Skeletal muscle satellite cell (primary cell): ENCODE results near the gene PRSS27. TPM values are rescaled to one million over a fixed set of nuclear protein-coding genes. Genes with fewer than 3 reads are reported as not detected.

Experiments used
- H3K27me3 ChIP-seq: 2 replicates; pipeline ENCODE4 v1.7.0; 2013; ENCODE audit warnings: low read length; ENCODE audit not compliant: control insufficient read depth, insufficient read depth
- H3K36me3 ChIP-seq: 2 replicates; pipeline ENCODE4 v1.7.0; 2013; ENCODE audit warnings: mild to moderate bottlenecking, control low read depth, low read length; ENCODE audit not compliant: insufficient read depth
- H3K4me1 ChIP-seq: 2 replicates; pipeline ENCODE4 v1.7.0; 2013; ENCODE audit warnings: low read length; ENCODE audit not compliant: control insufficient read depth, insufficient read depth
- H3K4me2 ChIP-seq: 2 replicates; pipeline ENCODE4 v1.7.0; 2013; ENCODE audit warnings: mild to moderate bottlenecking, low read length
- H3K4me3 ChIP-seq: 2 replicates; pipeline ENCODE4 v1.7.0; 2013; ENCODE audit warnings: low read length
- H3K9ac ChIP-seq: 2 replicates; pipeline ENCODE4 v1.7.0; 2013; ENCODE audit warnings: mild to moderate bottlenecking, low read depth, low read length, moderate library complexity
- H3K9me3 ChIP-seq: replicated peaks from 2 replicates; pipeline ENCODE4 v1.7.0; 2013; ENCODE audit warnings: mild to moderate bottlenecking, control low read depth, low read length
- total RNA-seq: library from RNA; depleted of rRNA; stranded (reverse); fragments of >200 nt; gene quantifications from 2 replicates; pipeline ENCODE4 v1.2.3, GENCODE V29; 2012; rRNA removed

The PRSS27 gene
- 0.44 and 0.51 TPM in 2 replicates for total RNA-seq

DNA sequence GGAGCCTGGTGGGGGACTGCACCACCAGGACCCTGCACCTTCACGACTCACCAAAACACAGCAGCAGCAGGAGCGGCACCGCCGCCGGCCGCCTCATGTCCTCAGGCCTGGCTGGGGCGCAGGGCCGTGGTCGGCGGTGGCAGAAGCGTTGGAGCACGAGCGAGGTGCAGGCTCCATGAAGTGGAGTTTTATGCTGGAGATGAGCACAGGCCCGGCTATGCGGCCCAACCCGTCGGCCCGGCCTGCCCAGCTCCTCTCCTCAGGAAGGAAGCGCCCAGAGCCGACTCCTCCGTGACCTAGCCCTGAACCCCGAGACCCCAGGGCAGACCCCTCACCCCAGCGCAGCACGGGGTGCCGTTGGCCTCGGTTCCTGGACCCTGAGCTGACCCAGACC lies at the start of gene PRSS27:
TSS of gene PRSS27 (minus strand) at position 161 of the 394 bp plus-strand sequence. CDS start at position 97, 64 bp downstream.
- Histone ChIP-seq H3K4me3 (peak within 1 kb of the TSS; percentile 80), H3K27me3 (peaks cover 10% of the 10 kb centered on the region), H3K36me3 (no peaks in the 10 kb centered on the region), H3K9ac (peak within 1 kb of the TSS; percentile 91), H3K9me3 (no peaks in the 10 kb centered on the region), H3K4me1 (peaks cover 12% of the 10 kb centered on the region), H3K4me2 (peak within 1 kb of the TSS; percentile 89)

DNA sequence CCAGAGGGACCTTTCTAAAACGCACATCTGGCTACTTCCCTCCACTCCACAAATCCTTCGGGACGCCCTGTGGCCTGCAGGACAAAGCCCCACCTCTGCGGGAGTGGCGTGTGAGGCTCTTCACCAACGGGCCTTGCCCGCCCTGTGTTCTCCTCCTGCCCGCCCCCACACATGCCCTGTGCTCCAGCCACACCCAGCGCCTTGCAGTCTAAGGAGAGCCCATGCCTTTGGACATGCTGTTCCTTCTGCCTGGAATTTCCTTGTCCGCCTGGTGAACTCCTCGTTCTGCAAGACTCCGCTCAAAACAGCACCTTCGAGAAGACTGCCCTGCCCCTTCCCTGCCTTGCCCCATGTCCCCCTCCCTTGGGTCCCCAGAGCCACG lies 49.6 kb upstream of the PRSS27 start:
- Histone ChIP-seq H3K4me1 (peaks cover 67% of the 10 kb centered on the region), H3K36me3 (peaks cover 98% of the 10 kb centered on the region), H3K9me3 (no peaks in the 10 kb centered on the region), H3K4me3 (no peak overlapping the region), H3K27me3 (no peaks in the 10 kb centered on the region), H3K9ac (no peak overlapping the region), H3K4me2 (peak overlapping the region; percentile 5)

DNA sequence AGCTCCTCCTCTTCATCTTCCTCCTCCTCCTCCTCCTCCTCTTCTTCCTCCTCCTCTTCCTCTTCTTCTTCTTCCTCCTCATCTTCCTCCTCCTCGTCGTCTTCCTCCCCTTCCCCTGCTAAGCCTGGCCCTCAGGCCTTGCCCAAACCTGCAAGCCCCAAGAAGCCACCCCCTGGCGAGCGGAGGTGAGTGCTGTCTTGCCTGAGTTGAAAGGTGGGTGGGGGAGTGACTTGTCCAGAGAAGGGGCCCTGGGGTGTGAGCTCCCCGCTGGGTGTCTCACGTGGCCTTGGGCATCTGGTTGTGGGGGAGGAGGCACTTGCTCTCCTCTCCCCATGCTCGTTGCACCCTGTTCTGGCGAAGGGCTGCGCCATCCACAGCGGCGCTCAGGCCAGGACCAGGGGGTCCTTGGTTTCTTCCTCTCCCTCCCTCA lies 49.1 kb upstream of the PRSS27 start:
- H3K9ac ChIP-seq, result peak overlapping the region; percentile 2
- H3K4me3 ChIP-seq, result no peak overlapping the region
- H3K27me3 ChIP-seq, result no peaks in the 10 kb centered on the region

DNA sequence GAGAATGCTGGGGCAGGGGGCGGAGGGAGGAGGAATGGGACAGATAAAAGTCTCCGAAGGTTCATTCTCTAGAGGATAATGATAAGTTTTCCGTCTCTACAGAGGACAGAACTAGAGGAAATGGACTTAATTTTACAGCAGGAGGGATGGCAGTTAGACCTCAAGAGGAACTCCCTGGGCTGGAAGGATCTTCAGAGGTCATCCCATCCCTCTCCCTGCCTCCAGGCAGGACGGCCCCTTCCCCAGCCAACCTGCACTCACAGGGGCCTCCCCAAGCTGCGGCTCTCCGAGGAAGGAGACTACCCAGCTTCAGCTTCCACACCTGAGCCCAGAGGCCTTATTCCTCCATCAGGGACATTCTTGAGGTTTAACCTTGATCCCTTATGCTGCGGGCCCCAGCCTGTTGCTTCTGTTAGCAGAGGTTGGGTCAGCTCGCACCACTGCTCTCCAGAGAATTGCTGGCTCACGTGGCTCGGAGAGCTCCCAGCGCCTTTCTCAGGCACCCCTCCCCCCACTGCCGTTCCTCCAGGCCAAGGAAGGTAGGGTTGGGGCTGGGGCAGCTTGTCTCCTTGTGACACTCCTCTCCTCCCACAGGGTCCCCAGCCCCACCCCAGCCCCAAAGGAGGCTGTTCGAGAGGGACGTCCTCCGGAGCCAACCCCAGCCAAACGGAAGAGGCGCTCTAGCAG lies 48.5 kb upstream of the PRSS27 start:
- H3K36me3 ChIP-seq, result peaks cover 98% of the 10 kb centered on the region
- H3K4me1 ChIP-seq, result peaks cover 57% of the 10 kb centered on the region
- no peaks in the 10 kb centered on the region for H3K27me3 ChIP-seq
- H3K4me2 ChIP-seq, result no peak overlapping the region
- H3K9me3 ChIP-seq, result no peaks in the 10 kb centered on the region
- H3K4me3 ChIP-seq, result no peak overlapping the region
- no peak overlapping the region for H3K9ac ChIP-seq

More for the DNA sequence above, 49.1 kb upstream of the PRSS27 start:
- Histone ChIP-seq H3K4me1 (peaks cover 62% of the 10 kb centered on the region), H3K4me2 (peak overlapping the region; percentile 5), H3K9me3 (no peaks in the 10 kb centered on the region), H3K36me3 (peaks cover 98% of the 10 kb centered on the region)

DNA sequence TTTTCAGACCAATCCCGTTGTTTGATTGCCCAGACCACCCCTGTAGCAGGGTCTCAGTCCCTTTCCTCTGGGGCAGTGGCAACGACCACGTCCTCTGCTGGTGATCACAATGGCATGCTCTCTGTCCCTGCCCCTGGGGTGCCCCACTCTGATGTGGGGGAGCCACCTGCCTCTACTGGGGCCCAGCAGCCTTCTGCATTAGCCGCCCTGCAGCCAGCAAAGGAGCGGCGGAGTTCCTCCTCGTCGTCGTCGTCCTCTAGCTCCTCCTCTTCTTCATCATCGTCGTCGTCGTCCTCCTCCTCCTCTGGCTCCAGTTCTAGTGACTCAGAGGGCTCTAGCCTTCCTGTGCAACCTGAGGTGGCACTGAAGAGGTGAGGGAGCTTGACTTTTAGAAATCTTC lies 47.9 kb upstream of the PRSS27 start:
- peak overlapping the region; percentile 17 for H3K4me2 ChIP-seq
- H3K9me3 ChIP-seq, result no peaks in the 10 kb centered on the region
- no peak overlapping the region for H3K9ac ChIP-seq
- H3K4me3 ChIP-seq, result no peak overlapping the region
- H3K36me3 ChIP-seq, result peaks cover 98% of the 10 kb centered on the region
- peaks cover 51% of the 10 kb centered on the region for H3K4me1 ChIP-seq
- no peaks in the 10 kb centered on the region for H3K27me3 ChIP-seq

DNA sequence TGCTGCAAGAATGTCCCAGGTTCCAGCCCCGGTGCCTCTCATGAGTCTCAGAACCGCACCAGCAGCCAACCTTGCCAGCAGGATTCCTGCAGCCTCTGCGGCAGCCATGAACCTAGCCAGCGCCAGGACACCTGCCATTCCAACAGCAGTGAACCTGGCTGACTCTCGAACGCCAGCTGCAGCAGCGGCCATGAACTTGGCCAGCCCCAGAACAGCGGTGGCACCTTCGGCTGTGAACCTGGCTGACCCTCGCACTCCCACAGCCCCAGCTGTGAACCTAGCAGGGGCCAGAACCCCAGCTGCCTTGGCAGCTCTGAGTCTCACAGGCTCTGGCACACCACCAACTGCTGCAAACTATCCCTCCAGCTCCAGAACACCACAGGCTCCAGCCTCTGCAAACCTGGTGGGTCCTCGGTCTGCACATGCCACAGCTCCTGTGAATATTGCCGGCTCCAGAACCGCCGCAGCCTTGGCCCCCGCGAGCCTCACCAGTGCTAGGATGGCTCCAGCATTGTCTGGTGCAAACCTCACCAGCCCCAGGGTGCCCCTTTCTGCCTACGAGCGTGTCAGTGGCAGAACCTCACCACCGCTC lies 47.2 kb upstream of the PRSS27 start:
- H3K9ac ChIP-seq, result no peak overlapping the region

DNA sequence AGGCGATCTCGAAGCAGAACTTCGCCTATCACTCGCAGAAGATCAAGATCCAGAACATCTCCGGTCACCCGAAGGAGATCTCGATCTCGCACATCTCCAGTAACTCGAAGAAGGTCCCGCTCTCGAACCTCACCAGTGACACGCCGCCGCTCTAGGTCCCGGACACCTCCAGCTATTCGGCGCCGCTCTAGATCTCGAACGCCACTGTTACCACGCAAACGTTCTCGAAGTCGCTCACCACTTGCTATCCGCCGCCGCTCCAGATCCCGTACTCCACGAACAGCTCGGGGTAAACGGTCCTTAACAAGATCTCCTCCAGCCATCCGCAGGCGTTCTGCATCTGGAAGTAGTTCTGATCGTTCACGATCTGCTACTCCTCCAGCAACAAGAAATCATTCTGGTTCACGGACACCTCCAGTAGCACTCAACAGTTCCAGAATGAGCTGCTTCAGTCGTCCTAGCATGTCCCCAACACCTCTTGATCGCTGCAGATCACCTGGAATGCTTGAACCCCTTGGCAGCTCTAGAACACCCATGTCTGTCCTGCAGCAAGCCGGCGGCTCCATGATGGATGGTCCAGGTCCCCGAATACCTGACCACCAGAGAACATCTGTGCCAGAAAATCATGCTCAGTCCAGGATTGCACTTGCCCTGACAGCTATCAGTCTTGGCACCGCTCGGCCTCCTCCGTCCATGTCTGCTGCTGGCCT lies 46.6 kb upstream of the PRSS27 start:
- no peaks in the 10 kb centered on the region for H3K9me3 ChIP-seq
- peaks cover 47% of the 10 kb centered on the region for H3K4me1 ChIP-seq
- no peaks in the 10 kb centered on the region for H3K27me3 ChIP-seq
- no peak overlapping the region for H3K4me3 ChIP-seq
- no peak overlapping the region for H3K9ac ChIP-seq
- no peak overlapping the region for H3K4me2 ChIP-seq
- peaks cover 99% of the 10 kb centered on the region for H3K36me3 ChIP-seq

More for the DNA sequence above, 47.2 kb upstream of the PRSS27 start:
- H3K9me3 ChIP-seq, result no peaks in the 10 kb centered on the region
- peak overlapping the region; percentile 17 for H3K4me2 ChIP-seq
- H3K4me3 ChIP-seq, result no peak overlapping the region
- H3K27me3 ChIP-seq, result no peaks in the 10 kb centered on the region
- H3K36me3 ChIP-seq, result peaks cover 99% of the 10 kb centered on the region
- peaks cover 47% of the 10 kb centered on the region for H3K4me1 ChIP-seq

DNA sequence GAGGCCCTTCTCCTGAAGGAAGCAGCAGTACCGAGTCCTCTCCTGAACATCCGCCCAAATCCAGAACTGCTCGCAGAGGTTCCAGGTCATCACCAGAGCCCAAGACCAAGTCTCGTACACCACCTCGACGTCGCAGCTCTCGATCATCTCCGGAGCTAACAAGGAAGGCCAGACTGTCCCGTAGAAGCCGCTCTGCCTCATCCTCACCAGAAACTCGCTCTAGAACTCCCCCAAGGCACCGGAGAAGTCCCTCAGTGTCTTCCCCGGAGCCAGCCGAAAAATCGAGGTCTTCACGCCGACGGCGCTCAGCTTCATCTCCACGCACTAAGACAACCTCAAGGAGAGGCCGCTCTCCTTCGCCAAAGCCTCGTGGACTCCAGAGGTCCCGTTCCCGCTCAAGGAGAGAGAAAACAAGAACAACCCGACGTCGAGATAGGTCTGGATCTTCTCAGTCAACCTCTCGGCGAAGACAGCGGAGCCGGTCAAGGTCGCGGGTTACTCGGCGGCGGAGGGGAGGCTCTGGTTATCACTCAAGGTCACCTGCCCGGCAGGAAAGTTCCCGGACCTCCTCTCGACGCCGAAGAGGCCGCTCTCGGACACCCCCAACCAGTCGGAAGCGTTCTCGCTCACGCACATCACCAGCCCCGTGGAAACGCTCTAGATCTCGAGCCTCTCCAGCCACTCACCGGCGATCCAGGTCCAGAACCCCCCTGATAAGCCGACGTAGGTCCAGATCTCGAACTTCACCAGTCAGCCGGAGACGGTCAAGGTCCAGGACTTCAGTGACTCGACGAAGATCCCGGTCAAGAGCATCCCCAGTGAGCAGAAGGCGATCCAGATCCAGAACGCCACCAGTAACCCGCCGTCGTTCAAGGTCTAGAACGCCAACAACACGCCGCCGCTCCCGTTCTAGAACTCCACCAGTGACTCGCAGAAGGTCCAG lies 45.7 kb upstream of the PRSS27 start:
- Histone ChIP-seq H3K9ac (no peak overlapping the region), H3K36me3 (peaks cover 100% of the 10 kb centered on the region), H3K4me2 (no peak overlapping the region), H3K4me3 (no peak overlapping the region), H3K27me3 (no peaks in the 10 kb centered on the region), H3K4me1 (peaks cover 42% of the 10 kb centered on the region), H3K9me3 (no peaks in the 10 kb centered on the region)

DNA sequence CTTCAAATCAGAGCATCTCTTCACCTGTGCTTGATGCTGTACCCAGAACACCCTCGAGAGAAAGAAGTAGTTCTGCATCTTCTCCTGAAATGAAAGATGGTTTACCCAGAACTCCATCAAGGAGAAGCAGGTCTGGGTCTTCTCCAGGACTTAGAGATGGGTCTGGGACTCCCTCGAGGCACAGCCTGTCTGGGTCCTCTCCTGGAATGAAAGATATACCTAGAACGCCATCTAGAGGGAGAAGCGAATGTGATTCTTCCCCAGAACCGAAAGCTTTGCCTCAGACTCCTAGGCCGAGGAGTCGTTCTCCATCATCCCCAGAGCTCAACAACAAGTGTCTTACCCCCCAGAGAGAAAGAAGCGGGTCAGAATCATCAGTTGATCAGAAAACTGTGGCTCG lies 44.7 kb upstream of the PRSS27 start:
- no peak overlapping the region for H3K4me3 ChIP-seq
- no peaks in the 10 kb centered on the region for H3K27me3 ChIP-seq
- no peaks in the 10 kb centered on the region for H3K9me3 ChIP-seq
- peaks cover 32% of the 10 kb centered on the region for H3K4me1 ChIP-seq
- H3K9ac ChIP-seq, result no peak overlapping the region
- no peak overlapping the region for H3K4me2 ChIP-seq
- peaks cover 100% of the 10 kb centered on the region for H3K36me3 ChIP-seq

DNA sequence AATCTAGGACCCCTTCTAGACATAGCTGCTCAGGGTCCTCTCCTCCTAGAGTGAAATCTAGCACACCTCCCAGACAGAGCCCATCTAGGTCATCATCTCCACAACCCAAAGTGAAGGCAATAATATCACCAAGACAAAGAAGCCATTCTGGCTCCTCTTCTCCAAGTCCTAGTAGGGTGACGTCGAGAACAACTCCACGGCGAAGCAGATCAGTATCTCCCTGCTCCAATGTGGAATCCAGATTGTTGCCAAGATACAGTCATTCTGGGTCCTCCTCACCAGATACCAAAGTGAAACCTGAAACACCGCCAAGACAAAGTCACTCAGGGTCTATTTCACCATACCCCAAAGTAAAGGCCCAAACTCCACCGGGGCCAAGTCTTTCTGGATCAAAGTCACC lies 43.1 kb upstream of the PRSS27 start:
- peaks cover 17% of the 10 kb centered on the region for H3K4me1 ChIP-seq
- H3K9me3 ChIP-seq, result no peaks in the 10 kb centered on the region
- no peaks in the 10 kb centered on the region for H3K27me3 ChIP-seq
- H3K9ac ChIP-seq, result no peak overlapping the region
- H3K4me3 ChIP-seq, result no peak overlapping the region
- peaks cover 99% of the 10 kb centered on the region for H3K36me3 ChIP-seq
- H3K4me2 ChIP-seq, result no peak overlapping the region

DNA sequence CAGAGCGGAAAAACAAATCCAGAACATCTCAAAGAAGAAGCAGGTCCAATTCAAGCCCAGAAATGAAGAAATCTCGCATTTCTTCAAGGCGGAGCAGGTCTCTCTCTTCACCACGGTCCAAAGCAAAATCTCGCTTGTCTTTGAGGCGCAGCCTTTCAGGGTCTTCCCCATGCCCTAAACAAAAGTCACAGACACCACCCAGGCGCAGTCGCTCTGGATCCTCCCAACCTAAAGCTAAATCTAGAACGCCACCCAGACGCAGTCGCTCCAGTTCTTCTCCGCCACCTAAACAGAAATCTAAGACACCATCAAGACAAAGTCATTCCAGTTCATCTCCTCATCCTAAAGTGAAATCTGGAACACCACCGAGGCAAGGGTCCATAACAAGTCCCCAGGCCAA lies 42.7 kb upstream of the PRSS27 start:
- Histone ChIP-seq H3K27me3 (no peaks in the 10 kb centered on the region), H3K9ac (no peak overlapping the region), H3K36me3 (peaks cover 99% of the 10 kb centered on the region), H3K9me3 (no peaks in the 10 kb centered on the region), H3K4me1 (peaks cover 12% of the 10 kb centered on the region), H3K4me3 (no peak overlapping the region), H3K4me2 (no peak overlapping the region)
